GM10847 (cell line): ENCODE data around the gene TBCA.

Experiments
- POLR2A ChIP-seq: IDR thresholded peaks from 2 replicates; pipeline ENCODE4 v1.6.1; 2011; ENCODE audit not compliant: insufficient read length; ENCODE audit errors: extremely low read depth

The TBCA gene

GRCh38 chr5:77777911-77778310, 1.8 kb upstream of the TBCA start:
- TF ChIP-seq POLR2A: no peak

- no peak for TF ChIP-seq POLR2A
Observed at GRCh38 chr5:77777281-77777892, 1.2 kb upstream of the TBCA start.

DNA sequence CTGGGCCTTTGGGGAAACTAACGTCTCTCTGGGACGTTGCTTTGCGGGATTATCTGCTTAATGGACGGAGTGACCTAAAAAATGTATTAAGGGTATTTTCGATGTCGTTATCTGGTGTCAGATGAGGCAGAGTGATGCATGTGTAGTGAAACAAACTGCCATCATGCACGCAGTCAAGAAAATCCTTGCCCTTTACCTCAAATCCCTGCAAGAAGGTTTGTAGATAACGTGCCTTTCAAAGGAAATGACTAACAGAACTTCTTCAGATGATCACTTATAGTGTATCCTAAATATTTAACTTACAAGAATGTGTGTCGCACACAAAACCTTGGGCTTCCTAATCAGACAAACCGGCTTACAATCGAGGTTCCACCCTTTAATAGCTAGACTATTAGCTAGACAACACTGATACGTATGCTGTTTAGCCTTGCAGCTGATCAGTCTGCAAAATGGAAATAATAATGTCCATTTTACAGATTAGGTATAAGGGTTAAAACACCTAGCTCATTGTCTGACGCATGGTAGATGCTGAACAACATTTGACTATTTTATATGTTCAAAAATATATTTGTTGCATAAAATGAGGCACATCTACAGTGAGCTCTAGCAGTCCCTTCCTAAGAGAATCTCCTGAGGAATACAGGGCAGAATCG, 541 bp upstream of the TBCA start:
- TF ChIP-seq POLR2A: no peak

GRCh38 chr5:77774981-77775789, 954 bp downstream of the TBCA start:
- TF ChIP-seq POLR2A: no peak

GRCh38 chr5:77773734-77774280, 2.3 kb downstream of the TBCA start:
- TF ChIP-seq POLR2A: no peak

GRCh38 chr5:77772729-77773128, 3.4 kb downstream of the TBCA start:
- TF ChIP-seq POLR2A: no peak

DNA sequence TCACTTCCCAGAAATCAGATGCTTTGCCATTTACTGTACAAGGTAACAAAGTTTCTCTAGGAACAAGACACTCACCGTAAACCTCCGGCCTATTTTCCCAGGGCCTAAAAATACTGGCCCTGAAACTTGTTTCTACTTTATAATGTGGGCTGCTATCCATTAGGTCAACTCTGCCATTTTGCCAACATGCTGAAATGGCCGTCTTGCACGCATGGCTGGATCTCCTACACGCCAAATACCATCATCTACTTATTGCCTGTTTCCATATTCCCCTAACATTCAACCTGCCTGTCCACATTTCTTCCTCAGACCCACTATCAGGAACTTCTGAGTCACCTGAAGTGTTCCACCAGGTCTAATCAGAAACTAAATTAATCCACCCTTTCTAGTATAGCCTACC, 4.7 kb downstream of the TBCA start:
- no peak for TF ChIP-seq POLR2A

GRCh38 chr5:77770293-77771005, 5.7 kb downstream of the TBCA start:
- no peak for TF ChIP-seq POLR2A

GRCh38 chr5:77768978-77769377, 7.2 kb downstream of the TBCA start:
- no peak for TF ChIP-seq POLR2A

GRCh38 chr5:77767301-77767700, 8.8 kb downstream of the TBCA start:
- TF ChIP-seq POLR2A: no peak

- TF ChIP-seq POLR2A: no peak
Observed at GRCh38 chr5:77761606-77762005, 14.5 kb downstream of the TBCA start.

GRCh38 chr5:77758141-77758938, 17.8 kb downstream of the TBCA start:
- no peak for TF ChIP-seq POLR2A

DNA sequence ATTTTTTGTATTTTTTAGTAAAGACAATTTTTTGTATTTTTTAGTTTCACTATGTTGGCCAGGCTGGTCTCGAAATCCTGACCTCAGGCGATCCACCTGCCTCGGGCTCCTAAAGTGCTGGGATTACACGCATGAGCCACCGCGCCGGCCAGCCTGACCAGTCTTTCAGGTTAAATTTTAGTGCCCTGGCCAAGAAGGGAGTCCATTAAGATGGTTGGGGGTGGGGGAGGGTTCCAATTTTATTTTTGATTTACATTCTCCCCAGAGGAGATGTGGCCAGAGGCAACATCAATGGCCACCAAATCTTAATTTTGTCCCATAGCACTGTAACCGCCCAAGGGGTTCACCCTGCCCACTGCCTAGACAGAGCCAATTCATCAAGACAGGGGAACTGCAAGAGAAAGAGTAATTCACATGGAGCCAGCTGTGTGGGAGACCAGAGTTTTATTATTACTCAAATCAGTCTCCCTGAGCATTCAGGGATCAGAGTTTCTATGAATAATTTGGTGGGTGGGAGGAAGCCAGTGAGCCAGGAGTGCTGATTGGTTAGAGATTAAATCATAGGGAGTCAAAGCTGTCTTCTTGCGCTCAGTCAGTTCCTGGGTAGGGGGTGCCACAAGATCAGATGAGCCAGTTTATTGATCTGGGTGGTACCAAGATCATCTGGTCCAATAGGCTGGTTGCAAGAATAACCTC, 24.7 kb downstream of the TBCA start:
- TF ChIP-seq POLR2A: no peak

GRCh38 chr5:77748160-77748559, 28.0 kb downstream of the TBCA start:
- TF ChIP-seq POLR2A: no peak
